ENCODE measurements around the gene SEMA3D. TPM values are rescaled to one million over a fixed set of nuclear protein-coding genes. Genes with fewer than 3 reads are reported as not detected.

The SEMA3D gene
- total RNA-seq, 1 experiment from 2014 or later: 1.4 TPM

GRCh38 chr7:85165263-85165662 lies 21.6 kb downstream of the SEMA3D start:
- BruUV-seq (replicated peaks): no TSS peak

More at GRCh38 chr7:85165263-85165662, 21.6 kb downstream of the SEMA3D start:
- ATAC-seq (no peak), DNase-seq (ENCODE audit: low read depth, low spot score) (no peak)
- ChIA-PET POLR2A (no interaction called here), CTCF (no interaction called here), RAD21 (ENCODE audit: low non-redundant PET in 1 of 2, low total read pairs in 2 of 2, uncharacterized antibody in 2 of 2, unreplicated experiment in 2 of 2) (no interaction called here)
- no peaks in the 10 kb centered on the region for H3K9me2 ChIP-seq (ENCODE audit: insufficient read depth)
- H3K79me2 ChIP-seq (ENCODE audit: insufficient read depth, low read length): no peaks in the 10 kb centered on the region
- TF ChIP-seq RAD21 (IDR thresholded peaks at IDR 0.05; ENCODE audit: low read depth) (no peak), CTCF (IDR thresholded peaks at IDR 0.05 in 2 of 3, conservative IDR thresholded peaks at IDR 0.05 in 1 of 3; ENCODE audit: borderline replicate concordance in 1 of 3, insufficient read depth in 1 of 3, low read depth in 2 of 3, low read length in 2 of 3) (no peak), SRF (IDR thresholded peaks at IDR 0.05; ENCODE audit: low read depth) (no peak), ZNF274 (IDR thresholded peaks at IDR 0.05; ENCODE audit: low read depth, low read length) (no peak), CEBPB (IDR thresholded peaks at IDR 0.05; ENCODE audit: low read depth) (no peak), JUND (IDR thresholded peaks at IDR 0.05) (no peak), TCF7L2 (IDR thresholded peaks at IDR 0.05; ENCODE audit: borderline replicate concordance, extremely low read depth, insufficient read depth, insufficient read length) (no peak), EZH2 (IDR thresholded peaks at IDR 0.05) (no peak), POLR2AphosphoS5 (IDR thresholded peaks at IDR 0.05; ENCODE audit: low read depth, low read length) (no peak), YY1 (IDR thresholded peaks at IDR 0.05; ENCODE audit: extremely low read depth, insufficient replicate concordance, low read depth, low read length) (no peak)
- TF ChIP-seq, protein P1, sequence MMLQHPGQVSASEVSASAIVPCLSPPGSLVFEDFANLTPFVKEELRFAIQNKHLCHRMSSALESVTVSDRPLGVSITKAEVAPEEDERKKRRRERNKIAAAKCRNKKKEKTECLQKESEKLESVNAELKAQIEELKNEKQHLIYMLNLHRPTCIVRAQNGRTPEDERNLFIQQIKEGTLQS (IDR thresholded peaks at IDR 0.05): no peak
- no peaks in the 10 kb centered on the region for H3K27me3 ChIP-seq (ENCODE audit: insufficient read depth, low read length)
- H4K20me1 ChIP-seq (ENCODE audit: insufficient read depth): no peaks in the 10 kb centered on the region
- no peaks in the 10 kb centered on the region for H3K4me1 ChIP-seq (ENCODE audit: control insufficient read depth in 1 of 2, insufficient read depth in 2 of 2, low read length in 2 of 2)
- H3K4me3 ChIP-seq (replicated peaks in 1 of 2; ENCODE audit: low read depth in 1 of 2, low read length in 2 of 2): no peak overlapping the region
- H3K9ac ChIP-seq (ENCODE audit: low read length): no peak overlapping the region
- H3K27ac ChIP-seq (ENCODE audit: low read depth, low read length): no peak overlapping the region
- no peak overlapping the region for H3K4me2 ChIP-seq (ENCODE audit: low read length)
- H2AFZ ChIP-seq (ENCODE audit: low read depth, low read length, poor library complexity, severe bottlenecking): no peak overlapping the region
- H3K36me3 ChIP-seq (ENCODE audit: control insufficient read depth in 1 of 2, insufficient read depth in 2 of 2, low read length in 2 of 2): no peaks in the 10 kb centered on the region
- intact Hi-C loops (cut with micrococcal nuclease): no loop called here
- H3K9me3 ChIP-seq (ENCODE audit: control insufficient read depth in 1 of 2, insufficient read depth in 1 of 2, low read depth in 1 of 2, low read length in 2 of 2): no peaks in the 10 kb centered on the region
